Measurements from ENCODE around the gene F8.
"Not testable (repeated sequence)": the region's sequence is repeated elsewhere in the genome, so short reads cannot be mapped to it uniquely, and the experiment has no call there.

F8 gene

GRCh38 chrX:154885057-154885456 lies 137.5 kb downstream of the F8 start:
- not testable (repeated sequence) for DNase-seq (ENCODE audit: low read depth in 2 of 2)

- not testable (repeated sequence) for DNase-seq (ENCODE audit: low read depth in 2 of 2)
Observed at GRCh38 chrX:154884069-154884468, 138.5 kb downstream of the F8 start.

GRCh38 chrX:154873329-154873728 lies 149.2 kb downstream of the F8 start:
- no peak for DNase-seq (ENCODE audit: low read depth in 2 of 2)

- not testable (repeated sequence) for DNase-seq (ENCODE audit: low read depth in 2 of 2)
Observed at GRCh38 chrX:154868522-154868921, 154.0 kb downstream of the F8 start.

- no peak for DNase-seq (ENCODE audit: low read depth in 2 of 2)
Observed at GRCh38 chrX:154855256-154855655, 167.3 kb downstream of the F8 start.

GRCh38 chrX:154850957-154851611 lies 171.4 kb downstream of the F8 start:
- DNase-seq (ENCODE audit: low read depth in 2 of 2): no peak

- DNase-seq (ENCODE audit: low read depth in 2 of 2): no peak
Observed at GRCh38 chrX:154840856-154841255, 181.7 kb downstream of the F8 start.

- DNase-seq (ENCODE audit: low read depth in 2 of 2): no peak
Observed at GRCh38 chrX:154836163-154836562, 186.4 kb downstream of the F8 start.

GRCh38 chrX:154834562-154834961 lies 188.0 kb downstream of the F8 start, which contains the start of gene SMIM9:
Gene SMIM9, minus strand, starts transcription at chrX:154834662. Its CDS starts 3,806 bp downstream, at chrX:154830856.
- no peak for DNase-seq (ENCODE audit: low read depth in 2 of 2)

GRCh38 chrX:154833746-154834274 lies 188.7 kb downstream of the F8 start:
- DNase-seq (ENCODE audit: low read depth in 2 of 2): no peak

- no peak for DNase-seq (ENCODE audit: low read depth in 2 of 2)
Observed at GRCh38 chrX:154829926-154830442, 192.5 kb downstream of the F8 start.

- no peak for DNase-seq (ENCODE audit: low read depth in 2 of 2)
Observed at GRCh38 chrX:154829134-154829533, 193.4 kb downstream of the F8 start.

- DNase-seq (ENCODE audit: low read depth in 2 of 2): no peak
Observed at GRCh38 chrX:154828016-154828408, 194.5 kb downstream of the F8 start.

- no peak for DNase-seq (ENCODE audit: low read depth in 2 of 2)
Observed at GRCh38 chrX:154827194-154828015, 195.1 kb downstream of the F8 start.

- DNase-seq (ENCODE audit: low read depth in 2 of 2): not testable (repeated sequence)
Observed at GRCh38 chrX:154825586-154825985, 196.9 kb downstream of the F8 start.

- DNase-seq (ENCODE audit: low read depth in 2 of 2): no peak
Observed at GRCh38 chrX:154824638-154825037, 197.9 kb downstream of the F8 start.

- no peak for DNase-seq (ENCODE audit: low read depth in 2 of 2)
Observed at GRCh38 chrX:154822029-154822428, 200.5 kb downstream of the F8 start.

GRCh38 chrX:154821523-154821922 lies 201.0 kb downstream of the F8 start:
- no peak for DNase-seq (ENCODE audit: low read depth in 2 of 2)

GRCh38 chrX:154819771-154820341 lies 202.7 kb downstream of the F8 start:
- DNase-seq (ENCODE audit: low read depth in 2 of 2): no peak

- DNase-seq (ENCODE audit: low read depth in 2 of 2): no peak
Observed at GRCh38 chrX:154818916-154819770, 203.4 kb downstream of the F8 start.

- DNase-seq (ENCODE audit: low read depth in 2 of 2): not testable (repeated sequence)
Observed at GRCh38 chrX:154817048-154817618, 205.4 kb downstream of the F8 start.

All from activated CD8-positive, alpha-beta memory T cell treated with anti-CD3 and anti-CD28 coated beads for 4 hours (primary cell).